ENCODE measurements around the gene CTLA4.
"Not testable (repeated sequence)": the region's sequence is repeated elsewhere in the genome, so short reads cannot be mapped to it uniquely, and the experiment has no call there.

The CTLA4 gene

GRCh38 chr2:203875471-203875870 lies 7.9 kb downstream of the CTLA4 start:
- TF ChIP-seq, protein P1, sequence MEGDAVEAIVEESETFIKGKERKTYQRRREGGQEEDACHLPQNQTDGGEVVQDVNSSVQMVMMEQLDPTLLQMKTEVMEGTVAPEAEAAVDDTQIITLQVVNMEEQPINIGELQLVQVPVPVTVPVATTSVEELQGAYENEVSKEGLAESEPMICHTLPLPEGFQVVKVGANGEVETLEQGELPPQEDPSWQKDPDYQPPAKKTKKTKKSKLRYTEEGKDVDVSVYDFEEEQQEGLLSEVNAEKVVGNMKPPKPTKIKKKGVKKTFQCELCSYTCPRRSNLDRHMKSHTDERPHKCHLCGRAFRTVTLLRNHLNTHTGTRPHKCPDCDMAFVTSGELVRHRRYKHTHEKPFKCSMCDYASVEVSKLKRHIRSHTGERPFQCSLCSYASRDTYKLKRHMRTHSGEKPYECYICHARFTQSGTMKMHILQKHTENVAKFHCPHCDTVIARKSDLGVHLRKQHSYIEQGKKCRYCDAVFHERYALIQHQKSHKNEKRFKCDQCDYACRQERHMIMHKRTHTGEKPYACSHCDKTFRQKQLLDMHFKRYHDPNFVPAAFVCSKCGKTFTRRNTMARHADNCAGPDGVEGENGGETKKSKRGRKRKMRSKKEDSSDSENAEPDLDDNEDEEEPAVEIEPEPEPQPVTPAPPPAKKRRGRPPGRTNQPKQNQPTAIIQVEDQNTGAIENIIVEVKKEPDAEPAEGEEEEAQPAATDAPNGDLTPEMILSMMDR (conservative IDR thresholded peaks at IDR 0.05; ENCODE audit: low read depth, low read length): no peak
- Histone ChIP-seq H3K27me3 (ENCODE audit: insufficient read depth, low read depth) (no peaks in the 10 kb centered on the region), H3K4me2 (peak overlapping the region; percentile 89), H3K9ac (peak overlapping the region; percentile 47; the same call in 1 of the 2 replicates), H3K4me3 (IDR thresholded peaks at IDR 0.05; ENCODE audit: insufficient read depth, low read depth, low read length) (no peak overlapping the region), H3K36me3 (ENCODE audit: insufficient read depth) (no peaks in the 10 kb centered on the region), H3K4me1 (ENCODE audit: low read depth, poor library complexity, severe bottlenecking) (peaks cover 98% of the 10 kb centered on the region), H2AFZ (ENCODE audit: low read depth) (peak overlapping the region; percentile 28; the same call in 1 of the 2 replicates), H4K20me1 (ENCODE audit: insufficient read depth) (no peaks in the 10 kb centered on the region), H3K79me2 (ENCODE audit: insufficient read depth, low read depth) (no peaks in the 10 kb centered on the region), H3K27ac (peak overlapping the region; percentile 90)

DNA sequence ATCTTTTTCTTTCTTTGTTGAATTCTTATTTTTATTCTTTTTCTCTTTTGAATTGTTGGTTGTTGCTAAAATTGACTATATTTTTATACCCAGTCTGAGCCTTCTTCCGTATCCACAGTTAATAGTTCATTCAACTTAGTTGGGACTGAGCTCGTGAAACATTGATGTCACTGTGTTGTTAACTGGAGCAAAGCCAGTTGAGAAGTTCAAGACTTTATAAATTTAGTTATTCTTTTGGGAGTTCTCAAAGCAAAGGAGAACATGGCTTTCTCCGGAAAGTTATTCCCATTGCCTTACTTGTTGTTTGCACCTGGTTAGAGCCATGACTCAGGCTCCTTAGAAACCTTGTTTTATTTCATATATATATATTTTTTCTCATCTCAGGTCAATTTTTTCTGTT lies 8.8 kb downstream of the CTLA4 start:
- TF ChIP-seq, protein P1 (conservative IDR thresholded peaks at IDR 0.05; ENCODE audit: low read depth, low read length): no peak
- H3K4me3 ChIP-seq (IDR thresholded peaks at IDR 0.05; ENCODE audit: insufficient read depth, low read depth, low read length): no peak overlapping the region
- H4K20me1 ChIP-seq (ENCODE audit: insufficient read depth): no peaks in the 10 kb centered on the region
- peaks cover 95% of the 10 kb centered on the region for H3K4me1 ChIP-seq (ENCODE audit: low read depth, poor library complexity, severe bottlenecking)
- H3K4me2 ChIP-seq: peak overlapping the region; percentile 89; the same call in 1 of the 2 replicates
- no peak overlapping the region for H2AFZ ChIP-seq (ENCODE audit: low read depth)
- no peaks in the 10 kb centered on the region for H3K27me3 ChIP-seq (ENCODE audit: insufficient read depth, low read depth)
- H3K9ac ChIP-seq: no peak overlapping the region
- no peaks in the 10 kb centered on the region for H3K36me3 ChIP-seq (ENCODE audit: insufficient read depth)
- peak overlapping the region; percentile 90; the same call in 1 of the 2 replicates for H3K27ac ChIP-seq
- no peaks in the 10 kb centered on the region for H3K79me2 ChIP-seq (ENCODE audit: insufficient read depth, low read depth)

DNA sequence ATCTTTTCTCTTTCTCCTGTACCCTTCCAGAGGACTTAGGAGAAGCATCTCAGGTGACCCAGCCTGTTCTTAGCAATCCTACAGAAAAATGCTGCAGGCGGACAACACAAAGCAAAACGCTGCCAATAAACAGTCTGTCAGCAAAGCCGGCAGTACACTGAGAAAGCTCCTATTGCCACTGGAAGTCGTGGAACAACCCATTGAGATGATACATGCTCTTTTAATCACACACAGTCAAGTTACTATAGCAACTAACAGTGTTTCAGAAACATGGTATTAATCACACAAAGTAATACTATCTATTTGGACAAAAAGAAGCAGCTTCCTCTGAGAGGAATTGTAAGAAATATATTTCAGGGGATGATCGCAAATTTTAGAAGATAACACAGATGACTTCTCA lies 10.5 kb downstream of the CTLA4 start:
- TF ChIP-seq, protein P1 (conservative IDR thresholded peaks at IDR 0.05; ENCODE audit: low read depth, low read length): no peak
- H3K9ac ChIP-seq: no peak overlapping the region
- peaks cover 86% of the 10 kb centered on the region for H3K4me1 ChIP-seq (ENCODE audit: low read depth, poor library complexity, severe bottlenecking)
- no peak overlapping the region for H3K4me2 ChIP-seq
- no peaks in the 10 kb centered on the region for H3K27me3 ChIP-seq (ENCODE audit: insufficient read depth, low read depth)
- H3K36me3 ChIP-seq (ENCODE audit: insufficient read depth): no peaks in the 10 kb centered on the region
- no peak overlapping the region for H3K27ac ChIP-seq
- no peaks in the 10 kb centered on the region for H3K79me2 ChIP-seq (ENCODE audit: insufficient read depth, low read depth)
- H3K4me3 ChIP-seq (IDR thresholded peaks at IDR 0.05; ENCODE audit: insufficient read depth, low read depth, low read length): no peak overlapping the region
- H4K20me1 ChIP-seq (ENCODE audit: insufficient read depth): no peaks in the 10 kb centered on the region
- no peak overlapping the region for H2AFZ ChIP-seq (ENCODE audit: low read depth)

DNA sequence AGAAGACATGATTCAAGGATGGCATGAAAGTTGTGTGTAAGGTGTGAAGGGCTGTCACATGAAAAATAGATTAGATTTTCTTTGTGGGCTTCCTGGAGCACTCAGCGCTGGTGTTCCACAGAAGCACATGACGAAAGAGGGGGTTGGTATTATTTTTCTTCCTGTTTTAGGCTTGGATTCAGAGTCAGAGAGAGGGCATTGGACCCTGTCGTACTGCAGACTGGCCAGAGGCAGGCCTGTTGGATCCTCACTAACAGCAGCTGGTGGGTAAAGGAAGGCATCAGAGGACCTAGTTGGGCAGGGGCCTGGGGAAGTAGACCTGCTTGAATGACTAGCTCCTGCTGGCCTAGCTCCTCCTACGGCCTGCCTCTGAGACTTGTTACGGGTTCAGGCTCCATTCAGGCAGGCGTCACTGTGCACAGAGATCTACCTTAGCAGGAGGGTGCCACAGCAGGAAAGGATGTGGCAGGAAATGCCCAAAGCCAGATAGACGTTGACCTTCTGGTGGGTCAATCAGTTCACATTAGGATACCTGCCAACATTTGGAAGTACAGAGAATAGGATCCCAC lies 13.1 kb downstream of the CTLA4 start:
- Histone ChIP-seq H3K9ac (no peak overlapping the region), H3K4me3 (IDR thresholded peaks at IDR 0.05; ENCODE audit: insufficient read depth, low read depth, low read length) (no peak overlapping the region), H3K4me1 (ENCODE audit: low read depth, poor library complexity, severe bottlenecking) (peaks cover 86% of the 10 kb centered on the region), H3K36me3 (ENCODE audit: insufficient read depth) (no peaks in the 10 kb centered on the region), H3K4me2 (no peak overlapping the region), H3K79me2 (ENCODE audit: insufficient read depth, low read depth) (no peaks in the 10 kb centered on the region), H3K27ac (no peak overlapping the region), H3K27me3 (ENCODE audit: insufficient read depth, low read depth) (no peaks in the 10 kb centered on the region), H4K20me1 (ENCODE audit: insufficient read depth) (no peaks in the 10 kb centered on the region), H2AFZ (ENCODE audit: low read depth) (no peak overlapping the region)
- TF ChIP-seq, protein P1 (conservative IDR thresholded peaks at IDR 0.05; ENCODE audit: low read depth, low read length): no peak

GRCh38 chr2:203881185-203881584 lies 13.6 kb downstream of the CTLA4 start:
- not testable (repeated sequence) for H3K36me3 ChIP-seq (ENCODE audit: insufficient read depth); H3K27ac ChIP-seq; H3K27me3 ChIP-seq (ENCODE audit: insufficient read depth, low read depth); H2AFZ ChIP-seq (ENCODE audit: low read depth); H3K9ac ChIP-seq; H4K20me1 ChIP-seq (ENCODE audit: insufficient read depth); H3K4me3 ChIP-seq (IDR thresholded peaks at IDR 0.05; ENCODE audit: insufficient read depth, low read depth, low read length); H3K4me2 ChIP-seq; H3K79me2 ChIP-seq (ENCODE audit: insufficient read depth, low read depth)
- H3K4me1 ChIP-seq (ENCODE audit: low read depth, poor library complexity, severe bottlenecking): peaks cover 86% of the 10 kb centered on the region

Measured in KMS-11 (cell line).